ENCODE measurements around the gene SCAP.

SCAP gene

GRCh38 chr3:47433796-47434195 lies 41.9 kb downstream of the SCAP start:
- Histone ChIP-seq H3K4me3 (ENCODE audit: low read depth, low read length) (no peak overlapping the region), H3K4me1 (ENCODE audit: control insufficient read depth, insufficient read depth, low read length) (no peaks in the 10 kb centered on the region), H3K9me3 (ENCODE audit: control insufficient read depth, insufficient read depth, low read depth, low read length) (no peaks in the 10 kb centered on the region), H3K27ac (ENCODE audit: extremely low read depth, low read depth, low read length) (no peak overlapping the region), H3K36me3 (ENCODE audit: control insufficient read depth in 2 of 2, insufficient read depth in 1 of 2, low read length in 2 of 2) (peaks cover 0 to 63% of the 10 kb centered on the region in 2 experiments; a peak in 2 of 3 replicates)
- TF ChIP-seq KLF10 (tag by site-specific recombination; IDR thresholded peaks at IDR 0.05) (no peak), ZNF585B (tag by site-specific recombination; IDR thresholded peaks at IDR 0.05) (no peak), IKZF3 (tag by site-specific recombination; IDR thresholded peaks at IDR 0.05) (no peak), ZNF580 (tag by site-specific recombination; IDR thresholded peaks at IDR 0.05) (no peak), ZNF707 (tag by site-specific recombination; IDR thresholded peaks at IDR 0.05) (no peak), ZNF394 (tag by site-specific recombination; IDR thresholded peaks at IDR 0.05; ENCODE audit: borderline replicate concordance) (no peak), PRDM1 (tag by site-specific recombination; IDR thresholded peaks at IDR 0.05) (no peak), ZNF629 (tag by site-specific recombination; IDR thresholded peaks at IDR 0.05) (no peak), ZNF610 (tag by site-specific recombination; IDR thresholded peaks at IDR 0.05; ENCODE audit: borderline replicate concordance) (no peak), KLF7 (tag by site-specific recombination; IDR thresholded peaks at IDR 0.05; ENCODE audit: borderline replicate concordance) (no peak), ZNF747 (tag by site-specific recombination; IDR thresholded peaks at IDR 0.05) (no peak), ZNF157 (tag by site-specific recombination; IDR thresholded peaks at IDR 0.05) (no peak), ZNF223 (tag by site-specific recombination; IDR thresholded peaks at IDR 0.05) (no peak), ZNF433 (tag by site-specific recombination; IDR thresholded peaks at IDR 0.05; ENCODE audit: low read depth) (no peak), ZNF514 (tag by site-specific recombination; IDR thresholded peaks at IDR 0.05) (no peak), ZNF677 (tag by site-specific recombination; IDR thresholded peaks at IDR 0.05) (no peak)
- TF ChIP-seq, protein P1, sequence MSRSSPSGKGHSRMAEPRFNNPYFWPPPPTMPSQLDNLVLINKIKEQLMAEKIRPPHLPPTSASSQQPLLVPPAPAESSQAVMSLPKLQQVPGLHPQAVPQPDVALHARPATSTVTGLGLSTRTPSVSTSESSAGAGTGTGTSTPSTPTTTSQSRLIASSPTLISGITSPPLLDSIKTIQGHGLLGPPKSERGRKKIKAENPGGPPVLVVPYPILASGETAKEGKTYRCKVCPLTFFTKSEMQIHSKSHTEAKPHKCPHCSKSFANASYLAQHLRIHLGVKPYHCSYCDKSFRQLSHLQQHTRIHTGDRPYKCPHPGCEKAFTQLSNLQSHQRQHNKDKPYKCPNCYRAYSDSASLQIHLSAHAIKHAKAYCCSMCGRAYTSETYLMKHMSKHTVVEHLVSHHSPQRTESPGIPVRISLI (tag by site-specific recombination; IDR thresholded peaks at IDR 0.05), result no peak
- ChIA-PET POLR2A (no interaction called here), CTCF (interaction anchor here (0.5 to 3.6 kb wide), 3 partner anchors 12 to 435 kb away, joined by 3 to 18 read pairs (median 4); no protein-coding TSS in a partner anchor)

GRCh38 chr3:47432673-47433072 lies 43.1 kb downstream of the SCAP start:
- ChIA-PET CTCF (interaction anchor here (0.7 kb wide), 1 partner anchor 43 kb away, joined by 3 read pairs; the partner anchor contains the start of gene SCAP), POLR2A (no interaction called here)
- Histone ChIP-seq H3K27ac (ENCODE audit: extremely low read depth, low read depth, low read length) (no peak overlapping the region), H3K9me3 (ENCODE audit: control insufficient read depth, insufficient read depth, low read depth, low read length) (no peaks in the 10 kb centered on the region), H3K4me3 (ENCODE audit: low read depth, low read length) (no peak overlapping the region), H3K36me3 (ENCODE audit: control insufficient read depth in 2 of 2, insufficient read depth in 1 of 2, low read length in 2 of 2) (peaks cover 0 to 63% of the 10 kb centered on the region in 2 experiments; a peak in 2 of 3 replicates), H3K4me1 (ENCODE audit: control insufficient read depth, insufficient read depth, low read length) (no peaks in the 10 kb centered on the region)
- TF ChIP-seq ZNF521 (tag by site-specific recombination; IDR thresholded peaks at IDR 0.05), result no peak
- no peak for TF ChIP-seq ZNF266 (tag by site-specific recombination; IDR thresholded peaks at IDR 0.05; ENCODE audit: low read depth)
- TF ChIP-seq HOXD13 (CRISPR knock-in tag; IDR thresholded peaks at IDR 0.05; ENCODE audit: borderline replicate concordance), result no peak
- no peak for TF ChIP-seq ZNF248 (tag by site-specific recombination; IDR thresholded peaks at IDR 0.05)
- TF ChIP-seq ZNF555 (tag by site-specific recombination; conservative IDR thresholded peaks at IDR 0.05), result no peak
- TF ChIP-seq ZNF423 (tag by site-specific recombination; IDR thresholded peaks at IDR 0.05), result no peak
- TF ChIP-seq ZNF140 (tag by site-specific recombination; IDR thresholded peaks at IDR 0.05), result no peak
- no peak for TF ChIP-seq INSM2 (tag by site-specific recombination; IDR thresholded peaks at IDR 0.05)
- no peak for TF ChIP-seq ZNF426 (tag by site-specific recombination; IDR thresholded peaks at IDR 0.05)
- TF ChIP-seq OSR2 (tag by site-specific recombination; IDR thresholded peaks at IDR 0.05), result no peak
- TF ChIP-seq ZNF121 (tag by site-specific recombination; IDR thresholded peaks at IDR 0.05), result no peak
- TF ChIP-seq ZBTB6 (tag by site-specific recombination; IDR thresholded peaks at IDR 0.05), result no peak
- TF ChIP-seq, protein P2, sequence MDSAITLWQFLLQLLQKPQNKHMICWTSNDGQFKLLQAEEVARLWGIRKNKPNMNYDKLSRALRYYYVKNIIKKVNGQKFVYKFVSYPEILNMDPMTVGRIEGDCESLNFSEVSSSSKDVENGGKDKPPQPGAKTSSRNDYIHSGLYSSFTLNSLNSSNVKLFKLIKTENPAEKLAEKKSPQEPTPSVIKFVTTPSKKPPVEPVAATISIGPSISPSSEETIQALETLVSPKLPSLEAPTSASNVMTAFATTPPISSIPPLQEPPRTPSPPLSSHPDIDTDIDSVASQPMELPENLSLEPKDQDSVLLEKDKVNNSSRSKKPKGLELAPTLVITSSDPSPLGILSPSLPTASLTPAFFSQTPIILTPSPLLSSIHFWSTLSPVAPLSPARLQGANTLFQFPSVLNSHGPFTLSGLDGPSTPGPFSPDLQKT (IDR thresholded peaks at IDR 0.05; ENCODE audit: borderline replicate concordance, low read depth, low read length), result no peak
- TF ChIP-seq ZNF76 (tag by site-specific recombination; IDR thresholded peaks at IDR 0.05; ENCODE audit: borderline replicate concordance, low read depth), result no peak
- no peak for TF ChIP-seq ZNF549 (tag by site-specific recombination; IDR thresholded peaks at IDR 0.05)
- no peak for TF ChIP-seq ZNF623 (tag by site-specific recombination; IDR thresholded peaks at IDR 0.05)

Data from HEK293 (cell line).